GM12878 (cell line): Measurements from ENCODE around the gene MMP11. TPM values are rescaled to one million over a fixed set of nuclear protein-coding genes. Genes with fewer than 3 reads are reported as not detected.

Experiments
- CBFB ChIP-seq: IDR thresholded peaks from 2 replicates; pipeline ENCODE4 v1.6.1; 2016; ENCODE audit warnings: antibody characterized with exemption, low read depth
- CBX5 ChIP-seq: sonication (generic); IDR thresholded peaks from 2 replicates; pipeline ENCODE4 v1.6.1; 2016; ENCODE audit warnings: low read depth, moderate library complexity, mild to moderate bottlenecking, inconsistent platforms
- CEBPB ChIP-seq, 2 experiments: fragments of 150-350 bp in 1 of 2; IDR thresholded peaks; 2 replicates each; pipeline ENCODE4 v1.6.1; 2012 to 2014; ENCODE audit warnings: low read depth in 2 of 2, low read length in 2 of 2, borderline replicate concordance in 1 of 2, inconsistent platforms in 1 of 2
- FOXM1 ChIP-seq: IDR thresholded peaks from 2 replicates; pipeline ENCODE4 v1.6.1; 2012; ENCODE audit warnings: low read depth, mild to moderate bottlenecking, inconsistent platforms, low read length, moderate library complexity
- NR2C1 ChIP-seq: fragments of 450-650 bp; IDR thresholded peaks from 2 replicates; pipeline ENCODE4 v1.6.1; 2017; ENCODE audit warnings: antibody characterized with exemption, mild to moderate bottlenecking, moderate library complexity
- ZNF592 ChIP-seq: fragments of 450-650 bp; IDR thresholded peaks from 2 replicates; pipeline ENCODE4 v1.6.1; 2017; ENCODE audit warnings: mild to moderate bottlenecking, moderate library complexity
- ZNF687 ChIP-seq: fragments of 450-650 bp; IDR thresholded peaks from 2 replicates; pipeline ENCODE4 v1.6.1; 2017; ENCODE audit warnings: mild to moderate bottlenecking, moderate library complexity
- polyA plus RNA-seq, 11 experiments: library from polyadenylated mRNA; depleted of rRNA in 4 of 11; unstranded in 6 of 11; stranded (reverse) in 5 of 11; fragments of >200 nt; fragmentation: Nextera tagmentation in 4 of 11; fragmentation: Illumina TruSeq in 1 of 11; extraction: Ambion mirVana in 4 of 11; extraction: Trizol in 1 of 11; gene quantifications; 1 replicate in 1 of 11; 2 replicates in 10 of 11; pipeline versions ENCODE4 v1.2.1 to v1.2.3, GENCODE V29; 2011 to 2016; ENCODE audit warnings: inconsistent platforms in 2 of 11, missing spikeins in 2 of 11, low read depth in 1 of 11
- total RNA-seq, 4 experiments: library from RNA; depleted of rRNA in 3 of 4; stranded (reverse); fragments of >200 nt in 3 of 4; fragmentation: Illumina TruSeq in 1 of 4; extraction: Trizol in 1 of 4; gene quantifications; 2 replicates each; pipeline versions ENCODE4 v1.2.1 to v1.2.3, GENCODE V29; 2013 to 2021

The MMP11 gene
- total and polyA plus RNA-seq, 10 of the 15 experiments (the other 5 are each of a cell fraction or from before 2014, with no cell fraction given) = 0.03 to 1.1 (median 0.31) TPM; not detected in 2

- TF ChIP-seq ZNF687 (peak; percentile 99), FOXM1 (no peak), CBX5 (no peak), CEBPB (IDR thresholded peaks at IDR 0.05; ENCODE audit: borderline replicate concordance in 1 of 2, low read depth in 2 of 2, low read length in 2 of 2) (no peak), CBFB (no peak), NR2C1 (no peak), ZNF592 (peak; percentile 98)
Measured at GRCh38 chr22:23744001-23744400, 28.6 kb upstream of the MMP11 start (continued).
